MCF 10A (cell line): ENCODE data around the gene REX1BD. TPM values are rescaled to one million over a fixed set of nuclear protein-coding genes. Genes with fewer than 3 reads are reported as not detected.

Experiments
- BruUV-seq: library from RNA; stranded (reverse); fragments of 400-500 nt; replicated peaks from 2 replicates; lab custom pipeline; 2021; lab: Mats Ljungman, UMichigan
- CTCF ChIA-PET: fragments of 300-600 bp; sonication (Branson Sonifier 250); formaldehyde crosslinking; extraction: SDS; loops from one replicate; lab custom pipeline; 2021; ENCODE audit warnings: antibody characterized with exemption, inconsistent platforms; lab: Yijun Ruan, JAX
- POLR2A ChIA-PET: fragments of 300-600, 350-650 bp; sonication (Branson Sonifier 250); formaldehyde crosslinking; extraction: SDS; loops from one replicate; lab custom pipeline; 2020; ENCODE audit warnings: antibody characterized with exemption, inconsistent platforms; lab: Yijun Ruan, JAX
- DNase-seq: peaks from one replicate; pipeline ENCODE4 v3.0.0-alpha.2; 2018; ENCODE audit not compliant: unreplicated experiment
- H3K27ac Mint-ChIP-seq: one replicate; pipeline ENCODE4 v1.8.0; 2022; ENCODE audit warnings: mild to moderate bottlenecking, low read depth, mixed read lengths; ENCODE audit not compliant: unreplicated experiment
- H3K27me3 Mint-ChIP-seq: one replicate; pipeline ENCODE4 v1.8.0; 2022; ENCODE audit warnings: mixed read lengths; ENCODE audit not compliant: insufficient read depth, unreplicated experiment
- H3K36me3 Mint-ChIP-seq: one replicate; pipeline ENCODE4 v1.8.0; 2022; ENCODE audit warnings: mild to moderate bottlenecking, moderate library complexity, mixed read lengths; ENCODE audit not compliant: insufficient read depth, unreplicated experiment
- H3K4me1 Mint-ChIP-seq: one replicate; pipeline ENCODE4 v1.8.0; 2022; ENCODE audit warnings: mixed read lengths; ENCODE audit not compliant: insufficient read depth, unreplicated experiment
- H3K4me3 Mint-ChIP-seq: one replicate; pipeline ENCODE4 v1.8.0; 2022; ENCODE audit warnings: mild to moderate bottlenecking, moderate library complexity, mixed read lengths; ENCODE audit not compliant: unreplicated experiment
- H3K9me3 Mint-ChIP-seq: one replicate; pipeline ENCODE4 v1.8.0; 2022; ENCODE audit warnings: mixed read lengths; ENCODE audit not compliant: unreplicated experiment
- CTCF ChIP-seq: fragments of 200-600 bp; IDR thresholded peaks from one replicate; pipeline ENCODE4 v1.8.0; 2022; ENCODE audit warnings: antibody characterized with exemption, mild to moderate bottlenecking; ENCODE audit not compliant: unreplicated experiment
- intact Hi-C: fragments of 100-400 bp; cut with micrococcal nuclease; formaldehyde crosslinking; loops from 2 replicates; pipeline ENCODE4 v1.14.1; 2022
- total RNA-seq: library from RNA; stranded (reverse); gene quantifications from 2 replicates; pipeline ENCODE4 v1.2.3, GENCODE V29; 2022

Gene REX1BD
- total RNA-seq, 1 experiment from 2014 or later: 49.3 TPM

- peak within 1 kb of the TSS; percentile 82 for H3K4me3 Mint-ChIP-seq
- ChIA-PET POLR2A (interaction anchor here (0.8 kb wide), 1 partner anchor 873 kb away, joined by 3 read pairs; no protein-coding TSS in a partner anchor), CTCF (no interaction called here)
- peaks cover 30% of the 10 kb centered on the region for H3K4me1 Mint-ChIP-seq
- peak within 1 kb of the TSS; percentile 92 for H3K27ac Mint-ChIP-seq
- intact Hi-C loops: loop anchor here (1.0 to 5.0 kb wide), 2 partner anchors 40 to 45 kb away; no protein-coding TSS in a partner anchor
- no peak for TF ChIP-seq CTCF
- no peaks in the 10 kb centered on the region for H3K9me3 Mint-ChIP-seq
- no peaks in the 10 kb centered on the region for H3K27me3 Mint-ChIP-seq
- H3K36me3 Mint-ChIP-seq: no peaks in the 10 kb centered on the region
- BruUV-seq: no TSS peak
- DNase-seq: no peak
Measured at GRCh38 chr19:18636969-18637629, 48.5 kb downstream of the REX1BD start, which contains the start of gene KLHL26. Gene KLHL26 (plus strand): TSS chr19:18637028. CDS start chr19:18637055, 27 bp downstream.

GRCh38 chr19:18637673-18638630, 49.4 kb downstream of the REX1BD start:
- Mint-ChIP-seq H3K4me1 (peaks cover 30% of the 10 kb centered on the region), H3K36me3 (peaks cover 5% of the 10 kb centered on the region), H3K27ac (no peak overlapping the region), H3K9me3 (no peaks in the 10 kb centered on the region), H3K4me3 (peak overlapping the region; percentile 82), H3K27me3 (no peaks in the 10 kb centered on the region)
- TF ChIP-seq CTCF: no peak
- ChIA-PET POLR2A (interaction anchor here (0.6 to 0.8 kb wide), 3 partner anchors 67 to 872 kb away, joined by 3 to 5 read pairs (median 4); no protein-coding TSS in a partner anchor), CTCF (no interaction called here)
- DNase-seq: peak; percentile 37
- intact Hi-C loops: loop anchor here (5.0 kb wide), 1 partner anchor 39 kb away; no protein-coding TSS in a partner anchor
- BruUV-seq: no TSS peak

- CTCF ChIA-PET: interaction anchor here (1.0 to 1.5 kb wide), 2 partner anchors 50 to 207 kb away, joined by 4 to 5 read pairs; no protein-coding TSS in a partner anchor
- no TSS peak for BruUV-seq
- no peak for DNase-seq
- intact Hi-C loops: loop anchor here (5.0 kb wide), 1 partner anchor 38 kb away; no protein-coding TSS in a partner anchor
- TF ChIP-seq CTCF: no peak
- POLR2A ChIA-PET: interaction anchor here (0.6 kb wide), 1 partner anchor 66 kb away, joined by 3 read pairs; no protein-coding TSS in a partner anchor
- Mint-ChIP-seq H3K4me3 (no peak overlapping the region), H3K27ac (no peak overlapping the region), H3K27me3 (no peaks in the 10 kb centered on the region), H3K36me3 (peaks cover 5% of the 10 kb centered on the region), H3K9me3 (no peaks in the 10 kb centered on the region), H3K4me1 (peaks cover 25% of the 10 kb centered on the region)
Measured at GRCh38 chr19:18639706-18640243, 51.2 kb downstream of the REX1BD start.

Other genes starting within 250 kb of the REX1BD start
- gene PGPEP1, start 248.2 kb upstream of the REX1BD start, total RNA-seq: 6.5 and 11.9 TPM in 2 replicates
- gene GDF15, start 202.6 kb upstream of the REX1BD start, total RNA-seq: 193 and 288 TPM in 2 replicates
- gene LRRC25, start 191.2 kb upstream of the REX1BD start, total RNA-seq: not detected in 2 replicates
- gene SSBP4, start 169.4 kb upstream of the REX1BD start, total RNA-seq: 22.3 and 26.3 TPM in 2 replicates
- gene ISYNA1, start 150.7 kb upstream of the REX1BD start, total RNA-seq: 6.8 and 7.7 TPM in 2 replicates
- gene ELL, start 66.7 kb upstream of the REX1BD start, total RNA-seq: 20.8 and 22.4 TPM in 2 replicates
- gene FKBP8, start 45.2 kb upstream of the REX1BD start, total RNA-seq: 142 and 154 TPM in 2 replicates
- gene KXD1, start 30.9 kb upstream of the REX1BD start, total RNA-seq: 120 and 126 TPM in 2 replicates
- gene UBA52, start 16.9 kb upstream of the REX1BD start, total RNA-seq: 1,330 and 1,392 TPM in 2 replicates
- 4.3 and 4.8 TPM in 2 replicates for gene CRLF1, start 18.0 kb downstream of the REX1BD start, total RNA-seq
- gene TMEM59L, start 24.1 kb downstream of the REX1BD start, total RNA-seq: 0.33 and 0.64 TPM in 2 replicates
- gene KLHL26, start 48.2 kb downstream of the REX1BD start, total RNA-seq: 6.6 and 8.9 TPM in 2 replicates
- 8.6 and 11.1 TPM in 2 replicates for gene CRTC1, start 94.9 kb downstream of the REX1BD start, total RNA-seq
- not detected in 2 replicates for gene COMP, start 202.5 kb downstream of the REX1BD start, total RNA-seq
- 79.8 and 85.0 TPM in 2 replicates for gene UPF1, start 243.2 kb downstream of the REX1BD start, total RNA-seq